AG20443 (cell line): ENCODE measurements around the gene C1orf116.

Source experiments
- DNase-seq: peaks from one replicate; pipeline ENCODE4 v3.0.0; 2012; ENCODE audit warnings: low spot score, mixed read lengths

The C1orf116 gene

DNA sequence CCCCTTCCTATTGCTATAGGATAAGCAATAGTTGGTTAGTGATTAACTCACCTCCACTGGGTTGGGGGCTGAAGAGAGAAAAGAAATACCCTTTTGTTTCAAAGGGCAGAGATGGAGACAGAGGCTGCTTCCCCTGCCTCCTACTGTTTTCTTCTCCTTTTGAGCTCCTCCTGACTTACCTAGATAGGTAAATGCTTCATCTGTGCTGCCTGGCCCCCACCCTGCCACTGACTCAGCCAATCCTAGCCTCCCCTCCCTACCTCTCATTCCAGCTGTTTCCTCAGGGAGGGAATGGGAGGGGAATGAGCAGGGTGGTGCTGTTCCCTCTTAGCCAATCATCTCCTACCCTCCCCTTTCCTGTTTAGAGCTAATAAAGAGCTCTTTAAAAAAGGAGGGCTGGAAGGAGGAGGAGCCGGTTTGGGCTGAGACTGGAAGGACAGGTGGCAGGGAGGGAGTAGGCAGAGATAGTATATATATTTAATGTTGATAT lies at the start of gene C1orf116:
Gene C1orf116, minus strand, starts transcription at position 229 of the 490 bp plus-strand sequence. CDS start 5,158 bp downstream, outside the sequence.
- peak; percentile 22 for DNase-seq

DNA sequence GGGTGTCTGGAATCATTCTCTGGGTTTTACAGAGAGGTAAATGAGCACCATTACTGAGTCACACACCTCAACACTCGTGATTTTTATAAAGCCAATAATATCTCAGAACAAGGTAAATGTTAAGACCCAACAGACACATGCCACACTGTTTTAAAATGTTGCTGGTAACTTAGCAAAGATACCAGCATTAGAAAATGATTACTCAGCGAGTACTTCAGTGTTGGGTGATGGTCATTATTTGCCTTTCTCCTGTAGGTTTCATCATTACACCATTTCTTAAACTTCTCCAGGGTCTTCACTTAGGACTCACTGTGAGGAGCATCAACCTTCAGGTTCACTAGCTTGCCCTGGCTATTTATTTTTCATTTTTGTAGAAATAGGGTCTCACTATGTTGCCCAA lies 49.2 kb upstream of the C1orf116 start:
- DNase-seq: no peak

- DNase-seq: no peak
These were observed 48.5 kb upstream of the C1orf116 start for GRCh38 chr1:207081088-207081487.

DNA sequence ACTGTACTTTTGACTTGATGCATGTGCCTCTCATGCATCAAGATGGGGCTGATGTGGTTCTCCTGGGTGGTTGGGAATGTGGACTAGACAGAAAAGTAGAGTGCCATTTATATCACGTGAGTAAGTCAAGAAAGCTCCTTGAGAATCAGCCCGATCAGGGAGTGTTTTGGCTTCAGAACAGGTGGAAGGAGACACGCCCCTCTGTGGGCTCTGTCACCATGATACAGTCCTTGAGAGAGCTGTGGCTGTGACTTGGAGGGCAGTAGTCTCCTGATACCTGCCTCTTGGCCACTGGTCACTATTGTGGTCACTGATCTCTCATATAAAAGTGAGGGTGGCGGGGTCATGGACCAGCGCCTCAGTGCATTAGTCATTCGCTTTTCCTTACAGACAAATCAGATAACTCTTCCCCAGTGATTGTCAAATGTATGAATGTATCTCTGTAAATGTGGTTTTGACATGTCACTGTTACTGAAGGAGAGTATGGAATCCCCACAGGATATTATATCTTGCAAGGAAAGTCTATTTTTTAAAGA lies 47.2 kb upstream of the C1orf116 start:
- no peak for DNase-seq

- DNase-seq: no peak
These were observed 46.1 kb upstream of the C1orf116 start for GRCh38 chr1:207078578-207079132.

- peak; percentile 85 for DNase-seq
These were observed 45.2 kb upstream of the C1orf116 start for GRCh38 chr1:207077470-207078377.

- no peak for DNase-seq
These were observed 44.5 kb upstream of the C1orf116 start for GRCh38 chr1:207077012-207077411.

- DNase-seq: peak; percentile 27
These were observed 43.8 kb upstream of the C1orf116 start for GRCh38 chr1:207076181-207076955.

DNA sequence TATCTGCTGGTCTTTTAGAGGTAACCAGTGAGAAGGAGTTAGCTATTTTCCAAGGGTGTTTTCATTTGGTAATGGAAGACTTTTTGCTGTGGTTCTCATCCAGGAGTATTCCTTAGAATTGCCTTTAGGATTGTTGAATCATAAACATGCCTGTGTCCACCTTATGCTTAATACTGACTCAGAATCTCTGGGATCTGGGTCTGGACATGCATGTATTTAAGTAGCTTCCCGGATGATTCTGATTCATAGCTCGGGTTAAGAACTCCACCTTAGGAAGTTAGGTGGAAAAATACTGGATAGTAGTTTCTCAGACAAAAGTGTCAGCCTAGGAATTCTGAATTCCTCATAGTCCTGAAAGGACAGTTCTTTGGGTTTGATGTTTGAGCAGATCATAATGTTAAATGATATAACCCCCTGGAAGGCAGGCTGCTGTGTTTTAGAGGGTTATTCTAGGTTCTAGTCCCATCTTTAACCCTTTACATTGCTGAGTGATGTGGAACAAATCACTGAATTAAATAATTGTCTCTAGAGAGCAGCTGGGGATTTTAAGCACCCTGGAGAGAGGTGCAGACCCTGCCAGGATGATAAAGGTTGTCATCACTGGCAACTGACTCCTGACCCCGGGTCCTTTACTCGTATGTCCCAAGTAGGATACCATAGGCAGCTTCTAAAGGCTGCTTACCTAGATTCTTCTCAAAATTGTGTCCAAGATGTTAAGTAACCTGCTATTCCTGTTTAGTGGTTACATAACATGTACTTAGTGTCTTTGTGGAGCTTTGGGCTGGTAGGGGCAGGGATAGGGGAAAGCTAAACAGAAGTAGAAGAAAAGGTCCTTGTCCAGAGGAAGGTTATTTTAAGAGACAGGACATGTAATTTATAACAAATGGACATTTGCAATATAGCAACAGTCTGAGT lies 41.6 kb upstream of the C1orf116 start:
- DNase-seq: no peak

GRCh38 chr1:207072233-207072632 lies 39.7 kb upstream of the C1orf116 start:
- DNase-seq: no peak

DNA sequence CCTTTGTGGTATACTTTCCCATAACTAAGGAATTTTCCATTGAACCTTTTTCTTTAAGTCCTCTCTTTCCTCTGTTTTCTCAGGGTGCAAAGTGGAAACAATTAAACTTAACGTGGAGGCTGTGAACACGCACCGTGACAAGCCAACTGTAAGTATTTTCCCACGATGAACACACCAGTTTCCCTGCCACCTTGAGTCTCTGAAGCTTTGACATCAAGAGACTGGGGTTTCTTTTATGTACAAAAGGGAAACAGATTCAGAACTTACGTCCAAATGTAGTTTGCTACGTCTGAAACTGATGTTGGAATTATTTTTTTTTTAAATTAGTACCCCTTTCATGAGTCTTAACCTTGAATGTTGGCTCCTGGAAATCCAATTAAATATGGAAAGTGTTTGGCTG lies 38.9 kb upstream of the C1orf116 start:
- no peak for DNase-seq

DNA sequence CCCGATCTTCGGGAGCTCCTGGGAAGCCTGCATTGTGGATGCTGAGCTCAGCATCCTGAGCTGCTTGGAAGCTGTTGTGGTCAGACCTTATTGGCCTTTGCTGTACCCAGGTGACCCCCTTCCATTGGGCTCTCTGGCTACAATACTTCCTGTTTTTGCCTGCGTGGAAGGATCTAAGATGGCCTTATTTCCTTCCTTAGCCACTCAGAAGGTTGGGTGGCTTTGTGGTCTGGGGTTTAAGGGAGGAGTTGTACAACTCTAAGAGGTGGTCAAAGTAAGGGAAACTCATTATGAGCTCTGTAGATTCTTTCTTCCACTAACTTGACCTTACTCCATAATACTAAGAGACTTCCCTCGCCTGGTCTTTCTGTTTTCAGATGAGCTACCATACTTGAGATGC lies 38.3 kb upstream of the C1orf116 start:
- DNase-seq: no peak

GRCh38 chr1:207069858-207070506 lies 37.4 kb upstream of the C1orf116 start:
- no peak for DNase-seq

GRCh38 chr1:207069061-207069460 lies 36.5 kb upstream of the C1orf116 start:
- DNase-seq: no peak

- DNase-seq: no peak
These were observed 35.1 kb upstream of the C1orf116 start for GRCh38 chr1:207067665-207068064.

GRCh38 chr1:207067185-207067584 lies 34.6 kb upstream of the C1orf116 start:
- DNase-seq: no peak

DNA sequence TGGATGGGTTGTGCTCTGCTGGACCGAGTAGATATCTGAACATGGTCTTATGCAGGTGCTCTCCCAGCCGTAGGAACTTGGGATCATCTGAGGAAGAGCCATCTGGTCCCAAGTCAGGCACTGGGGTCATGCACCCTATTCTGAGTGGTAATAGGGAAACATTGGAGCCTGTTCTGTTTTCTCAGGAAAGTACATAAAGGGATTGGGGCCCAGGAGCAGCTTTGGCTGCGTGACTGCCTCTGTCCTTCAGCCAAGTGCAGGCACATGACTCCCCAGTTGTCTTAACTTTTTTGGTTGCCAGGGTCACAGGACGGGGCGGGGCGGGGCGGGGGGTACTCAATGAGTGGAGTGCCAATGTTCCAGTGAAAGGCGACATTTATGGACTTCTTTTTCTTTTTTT lies 32.0 kb upstream of the C1orf116 start:
- DNase-seq: no peak

DNA sequence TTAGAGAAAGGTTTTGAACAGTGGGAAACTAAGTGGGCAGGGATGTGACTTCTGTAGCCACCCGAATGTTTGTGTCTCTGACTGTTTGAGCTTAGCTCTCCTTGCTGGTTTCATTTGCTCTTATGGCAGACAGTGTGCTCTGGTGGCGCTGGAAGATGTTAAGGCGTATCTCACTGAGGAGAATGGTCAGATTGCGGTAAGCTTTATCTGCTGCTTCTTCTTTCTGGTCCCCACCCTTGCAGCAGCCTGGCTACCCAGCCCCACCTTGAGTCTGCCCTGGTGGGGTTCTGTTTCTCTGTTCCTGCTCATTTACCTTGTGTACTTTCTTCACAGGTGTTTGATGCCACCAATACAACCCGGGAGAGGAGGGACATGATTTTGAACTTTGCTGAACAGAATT lies 30.5 kb upstream of the C1orf116 start:
- DNase-seq: no peak

DNA sequence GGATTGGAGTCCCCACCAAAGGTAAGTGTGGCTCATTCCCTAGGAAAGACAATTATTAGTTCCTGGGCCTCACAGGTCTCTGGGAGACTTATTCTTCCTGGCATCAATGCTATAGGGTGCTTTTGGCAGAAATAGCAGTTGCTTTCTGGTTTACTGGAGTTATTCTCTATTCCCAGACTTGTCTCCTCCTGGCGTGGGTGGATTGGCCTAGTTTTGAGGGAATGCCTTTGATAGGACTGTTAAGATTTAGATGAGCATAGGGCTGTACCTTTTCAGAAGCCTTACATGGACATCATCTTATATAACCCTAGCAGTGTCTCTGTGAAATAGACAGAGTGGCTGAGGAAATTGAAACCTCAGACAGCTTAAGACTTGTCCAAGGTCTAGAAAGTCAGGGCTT lies 29.5 kb upstream of the C1orf116 start:
- no peak for DNase-seq

GRCh38 chr1:207060596-207060995 lies 28.0 kb upstream of the C1orf116 start:
- DNase-seq: no peak

DNA sequence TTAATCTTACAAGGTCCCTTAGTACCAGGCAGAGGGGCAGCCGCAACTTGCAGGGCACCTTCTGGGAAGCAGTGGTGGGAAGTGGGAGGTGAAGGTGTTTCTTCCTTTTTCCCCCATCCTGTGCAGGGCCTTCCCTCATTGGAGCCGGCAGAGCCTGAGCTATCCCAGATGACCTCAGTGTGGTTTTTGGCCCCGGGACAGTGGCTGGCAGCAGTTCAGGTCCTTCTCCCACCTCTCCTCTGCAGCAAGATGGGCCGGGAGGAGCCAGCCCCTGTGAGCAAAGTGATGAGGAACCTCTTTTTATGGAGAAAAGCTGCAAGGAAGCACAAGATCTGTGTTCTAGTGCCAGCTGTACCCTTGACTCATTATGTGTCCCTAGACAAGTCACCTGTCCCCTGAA lies 27.3 kb upstream of the C1orf116 start:
- no peak for DNase-seq
